SIG-M5 treated with dmso at 0.1 percent for 504 hours (cell line): Measurements from ENCODE around the gene VEZF1.

ENCODE experiments used
- DNase-seq: peaks from one replicate; lab custom pipeline; 2025; ENCODE audit not compliant: unreplicated experiment; lab: John Stamatoyannopoulos, UW

The VEZF1 gene

GRCh38 chr17:57953219-57953618 lies 34.8 kb downstream of the VEZF1 start:
- no peak for DNase-seq

DNA sequence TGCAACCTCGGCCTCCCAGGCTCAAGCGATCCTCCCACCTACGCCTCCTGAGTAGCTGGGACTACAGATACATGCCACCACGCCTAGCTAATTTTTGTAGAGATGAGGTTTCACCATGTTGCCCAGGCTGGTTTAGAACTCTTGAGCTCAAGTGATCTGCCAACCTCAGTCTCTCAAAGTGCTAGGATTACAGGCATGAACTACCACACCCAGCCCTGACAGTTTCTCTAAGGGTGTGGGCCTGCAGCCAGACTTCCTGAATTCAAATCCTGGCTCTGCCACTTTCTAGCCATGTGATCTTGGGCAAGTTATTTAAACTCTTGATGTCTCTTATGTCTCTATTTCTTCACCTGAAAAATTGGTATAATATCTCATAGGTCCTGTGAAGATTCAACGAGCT lies 38.4 kb downstream of the VEZF1 start:
- DNase-seq, result no peak

- peak; percentile 78 for DNase-seq
Measured at GRCh38 chr17:57948555-57949420, 39.3 kb downstream of the VEZF1 start.

DNA sequence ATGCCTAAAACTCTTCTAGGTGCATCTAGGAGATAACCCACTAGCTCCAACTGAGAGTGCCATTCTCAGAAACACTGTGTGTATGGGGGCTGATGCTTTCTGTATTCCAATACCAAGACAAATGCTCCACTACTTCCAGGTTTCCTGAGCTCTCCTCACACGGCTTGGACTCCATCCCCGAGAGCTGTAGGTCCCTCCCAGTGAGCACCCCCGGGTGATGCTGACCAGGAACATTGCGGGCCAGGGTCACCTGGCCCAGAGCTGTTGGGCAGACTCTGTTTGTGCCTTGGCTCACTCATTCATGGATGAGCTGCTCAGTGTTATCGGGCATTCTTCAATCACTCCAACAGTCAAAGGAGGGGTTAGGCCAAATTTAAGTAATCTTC lies 39.9 kb downstream of the VEZF1 start:
- DNase-seq, result no peak

- no peak for DNase-seq
Measured at GRCh38 chr17:57947369-57947768, 40.7 kb downstream of the VEZF1 start.

GRCh38 chr17:57946798-57947358 lies 41.2 kb downstream of the VEZF1 start:
- DNase-seq, result peak; percentile 86

GRCh38 chr17:57945996-57946797 lies 41.9 kb downstream of the VEZF1 start:
- DNase-seq, result peak; percentile 56

DNA sequence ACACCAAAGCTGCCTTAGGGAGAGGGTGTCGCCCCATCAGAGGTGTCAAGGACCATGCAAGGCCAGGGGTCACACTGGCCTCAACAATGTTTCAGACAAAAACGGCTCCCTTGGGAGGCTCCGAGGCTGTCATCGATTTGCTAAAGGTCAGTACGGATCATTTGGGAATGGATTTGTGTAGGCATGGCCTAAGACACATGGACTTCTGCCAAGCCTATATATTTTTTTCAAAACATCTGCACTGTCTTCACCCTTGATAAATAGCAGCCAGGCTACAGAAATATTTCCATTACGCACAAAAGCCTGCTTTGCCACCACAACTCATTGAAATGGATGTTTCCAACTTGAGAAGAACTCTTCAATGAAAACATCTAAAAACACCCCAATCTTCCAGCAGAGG lies 43.1 kb downstream of the VEZF1 start:
- DNase-seq, result no peak

- DNase-seq, result no peak
Measured at GRCh38 chr17:57943645-57944044, 44.4 kb downstream of the VEZF1 start.

DNA sequence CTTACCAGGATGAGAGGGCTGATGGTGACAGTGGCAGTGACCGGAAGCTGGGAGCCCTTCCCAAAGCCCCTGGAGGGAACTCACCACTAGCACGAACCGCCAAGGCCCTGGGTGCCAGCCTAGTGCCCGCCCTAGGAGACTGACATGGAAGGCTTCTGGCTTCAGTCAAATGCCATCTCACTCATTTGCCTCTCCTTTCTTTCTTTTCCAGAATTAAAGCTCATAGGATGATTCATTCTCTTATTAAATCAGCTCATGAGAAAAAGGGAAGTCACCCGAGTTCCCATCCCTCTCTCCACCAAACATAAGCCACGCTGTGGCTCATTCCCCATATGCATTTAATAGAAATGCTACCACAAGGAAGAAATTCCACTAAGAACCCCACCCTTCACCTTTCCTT lies 44.9 kb downstream of the VEZF1 start:
- DNase-seq, result no peak

GRCh38 chr17:57941384-57942370 lies 46.4 kb downstream of the VEZF1 start:
- DNase-seq, result no peak

- no peak for DNase-seq
Measured at GRCh38 chr17:57940653-57941329, 47.3 kb downstream of the VEZF1 start.

- DNase-seq, result no peak
Measured at GRCh38 chr17:57940231-57940630, 47.8 kb downstream of the VEZF1 start.

GRCh38 chr17:57939797-57940196 lies 48.3 kb downstream of the VEZF1 start:
- DNase-seq, result peak; percentile 93

DNA sequence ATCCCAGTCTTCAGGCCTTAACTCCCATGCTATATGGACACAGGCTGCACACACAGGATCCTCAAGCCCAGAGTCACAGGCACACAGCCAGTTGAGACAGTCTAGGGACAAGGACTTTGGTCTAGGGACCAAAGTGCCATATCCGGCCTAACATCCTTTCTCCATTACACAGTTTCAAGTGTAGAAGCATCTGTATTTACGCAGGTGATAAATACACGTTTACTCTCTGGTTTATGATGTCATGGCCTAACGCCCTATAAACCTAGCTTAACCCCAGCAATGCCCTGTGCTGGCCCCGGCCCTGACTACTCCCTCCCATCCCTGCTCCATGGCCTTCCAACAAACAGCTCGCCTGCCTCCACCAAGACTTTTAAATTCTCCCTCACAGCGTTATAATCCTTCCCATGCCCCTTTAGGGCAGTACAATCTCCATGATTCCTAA lies 50.0 kb downstream of the VEZF1 start:
- DNase-seq, result no peak

DNA sequence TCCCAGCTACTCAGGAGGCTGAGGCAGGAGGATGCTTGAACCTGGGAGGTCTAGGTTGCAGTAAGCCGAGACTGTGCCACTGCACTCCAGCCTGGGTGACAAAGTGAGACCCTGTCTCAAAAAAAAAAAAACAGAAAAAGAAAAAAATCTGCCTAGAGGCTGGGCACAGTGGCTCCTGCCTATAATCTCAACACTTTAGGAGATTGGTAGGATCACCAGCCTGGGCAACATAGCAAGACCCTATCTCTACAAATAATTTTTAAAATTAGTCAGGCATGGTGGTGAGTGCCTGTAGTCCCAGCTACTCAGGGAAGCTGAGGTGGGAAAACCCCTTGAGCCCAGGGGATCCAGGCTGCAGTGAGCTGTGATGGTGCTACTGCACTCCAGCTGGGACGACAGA lies 50.6 kb downstream of the VEZF1 start:
- DNase-seq, result no peak

GRCh38 chr17:57935833-57936807 lies 51.9 kb downstream of the VEZF1 start:
- no peak for DNase-seq

DNA sequence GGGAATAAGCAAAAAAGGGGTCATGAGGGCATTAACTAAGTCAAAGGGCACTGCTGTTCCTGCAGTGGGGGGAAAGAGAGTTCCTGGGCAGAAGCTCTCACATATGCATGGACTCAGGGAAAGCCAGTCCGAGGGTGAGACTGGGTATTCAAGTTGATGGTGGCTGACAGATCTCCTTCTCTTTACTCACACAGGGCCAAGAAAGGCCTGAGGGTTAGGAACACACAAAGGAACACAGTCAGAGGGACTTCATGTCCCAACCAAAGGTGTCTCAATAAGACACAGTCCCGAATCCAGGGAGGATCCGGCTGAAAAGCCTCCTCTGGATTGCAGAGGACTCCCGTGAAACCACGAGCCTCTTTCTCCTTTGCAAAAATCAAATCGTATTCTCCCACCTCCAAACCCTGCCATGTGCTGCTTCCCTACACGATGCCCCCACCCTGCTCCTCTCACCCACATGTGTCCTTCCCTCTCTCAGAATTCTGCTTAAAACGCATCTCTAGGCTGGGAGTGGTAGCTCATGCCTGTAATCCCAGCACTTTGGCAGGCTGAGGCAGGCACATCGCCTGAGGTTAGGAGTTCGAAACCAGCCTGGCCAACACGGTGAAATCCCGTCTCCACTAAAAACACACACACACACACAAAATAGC lies 56.4 kb downstream of the VEZF1 start:
- no peak for DNase-seq
